Measurements from ENCODE around the gene MYRFL. TPM values are rescaled to one million over a fixed set of nuclear protein-coding genes. Genes with fewer than 3 reads are reported as not detected.

Gene MYRFL
- total RNA-seq, 3 donors from 2014 or later (not counting 1 experiment from before 2014, with no cell fraction given): not detected

DNA sequence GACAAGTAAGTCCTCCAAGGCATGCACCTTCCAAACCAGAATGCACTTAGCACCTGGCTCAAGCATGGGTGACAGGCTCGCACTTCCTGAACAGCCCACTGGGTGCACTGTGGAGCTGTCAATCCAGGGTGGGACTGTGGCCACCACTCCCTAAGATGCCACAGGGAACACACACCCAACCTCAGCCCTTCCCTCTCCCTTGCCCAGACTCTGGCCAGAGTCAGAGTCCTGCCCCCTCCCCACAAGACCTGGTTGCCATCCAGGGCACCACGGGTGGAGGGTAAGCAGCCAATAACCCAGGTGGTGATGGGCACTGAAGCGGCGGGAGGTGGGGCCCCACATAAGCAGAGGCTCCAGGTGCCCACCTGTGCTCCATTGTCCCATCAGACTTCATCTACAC, 160.6 kb downstream of the MYRFL start:
- TF ChIP-seq, protein P1, sequence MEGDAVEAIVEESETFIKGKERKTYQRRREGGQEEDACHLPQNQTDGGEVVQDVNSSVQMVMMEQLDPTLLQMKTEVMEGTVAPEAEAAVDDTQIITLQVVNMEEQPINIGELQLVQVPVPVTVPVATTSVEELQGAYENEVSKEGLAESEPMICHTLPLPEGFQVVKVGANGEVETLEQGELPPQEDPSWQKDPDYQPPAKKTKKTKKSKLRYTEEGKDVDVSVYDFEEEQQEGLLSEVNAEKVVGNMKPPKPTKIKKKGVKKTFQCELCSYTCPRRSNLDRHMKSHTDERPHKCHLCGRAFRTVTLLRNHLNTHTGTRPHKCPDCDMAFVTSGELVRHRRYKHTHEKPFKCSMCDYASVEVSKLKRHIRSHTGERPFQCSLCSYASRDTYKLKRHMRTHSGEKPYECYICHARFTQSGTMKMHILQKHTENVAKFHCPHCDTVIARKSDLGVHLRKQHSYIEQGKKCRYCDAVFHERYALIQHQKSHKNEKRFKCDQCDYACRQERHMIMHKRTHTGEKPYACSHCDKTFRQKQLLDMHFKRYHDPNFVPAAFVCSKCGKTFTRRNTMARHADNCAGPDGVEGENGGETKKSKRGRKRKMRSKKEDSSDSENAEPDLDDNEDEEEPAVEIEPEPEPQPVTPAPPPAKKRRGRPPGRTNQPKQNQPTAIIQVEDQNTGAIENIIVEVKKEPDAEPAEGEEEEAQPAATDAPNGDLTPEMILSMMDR (IDR thresholded peaks at IDR 0.05): peak; percentile 24
- Mint-ChIP-seq H3K36me3 (no peaks in the 10 kb centered on the region), H3K27ac (no peak overlapping the region), H3K4me3 (no peak overlapping the region), H3K4me1 (no peaks in the 10 kb centered on the region), H3K27me3 (ENCODE audit: low read depth in 2 of 2) (peaks cover 2 to 11% of the 10 kb centered on the region in 2 donors), H3K9me3 (no peaks in the 10 kb centered on the region)
- Histone ChIP-seq H3K9me3 (ENCODE audit: control insufficient read depth, insufficient read depth, low read length) (no peaks in the 10 kb centered on the region), H3K27ac (ENCODE audit: low read length) (no peak overlapping the region), H3K27me3 (ENCODE audit: control insufficient read depth, insufficient read depth, low read length) (peaks cover 4% of the 10 kb centered on the region), H3K4me3 (ENCODE audit: low read length) (no peak overlapping the region), H3K4me1 (ENCODE audit: control insufficient read depth, insufficient read depth, low read length) (no peaks in the 10 kb centered on the region), H3K36me3 (ENCODE audit: control insufficient read depth, insufficient read depth, low read length) (no peaks in the 10 kb centered on the region)
- 95% methylated on average over 4 of the region's 4 CpGs for WGBS (ENCODE audit: insufficient coverage)
- peak in 2 of 3 donors; percentile 63 to 75 for ATAC-seq
- peak in 1 of 2 donors; percentile 3 for DNase-seq
- intact Hi-C loops (cut with micrococcal nuclease): no loop called here

DNA sequence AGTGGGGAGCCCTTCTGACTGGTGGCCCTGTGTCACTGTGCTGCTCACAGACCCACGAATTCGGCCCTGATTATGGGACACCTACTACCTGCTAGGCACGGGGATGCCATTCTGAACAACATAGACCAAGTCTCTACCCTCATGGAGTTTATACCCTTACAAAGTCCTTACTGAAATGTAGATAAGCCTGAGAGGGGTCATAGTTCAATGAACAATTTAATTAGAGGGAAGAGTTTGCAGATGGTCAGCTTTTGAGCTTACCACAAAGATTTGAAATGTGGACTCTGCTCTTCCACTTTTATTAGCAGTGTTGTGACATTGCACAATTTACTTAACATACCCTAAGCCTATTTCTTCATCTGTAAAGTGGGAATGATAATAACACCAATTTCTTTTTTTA, 161.1 kb downstream of the MYRFL start:
- Histone ChIP-seq H3K4me1 (ENCODE audit: control insufficient read depth, insufficient read depth, low read length) (no peaks in the 10 kb centered on the region), H3K27ac (ENCODE audit: low read length) (no peak overlapping the region), H3K27me3 (ENCODE audit: control insufficient read depth, insufficient read depth, low read length) (peaks cover 4% of the 10 kb centered on the region), H3K9me3 (ENCODE audit: control insufficient read depth, insufficient read depth, low read length) (no peaks in the 10 kb centered on the region), H3K36me3 (ENCODE audit: control insufficient read depth, insufficient read depth, low read length) (no peaks in the 10 kb centered on the region), H3K4me3 (ENCODE audit: low read length) (no peak overlapping the region)
- Mint-ChIP-seq H3K4me3 (no peak overlapping the region), H3K27ac (no peak overlapping the region), H3K36me3 (no peaks in the 10 kb centered on the region), H3K27me3 (ENCODE audit: low read depth in 2 of 2) (peaks cover under 1 to 15% of the 10 kb centered on the region in 2 donors), H3K4me1 (no peaks in the 10 kb centered on the region), H3K9me3 (no peaks in the 10 kb centered on the region)
- intact Hi-C loops (cut with micrococcal nuclease): no loop called here
- ATAC-seq: no peak
- no peak for DNase-seq
- WGBS (ENCODE audit: insufficient coverage): 76% methylated on average over 3 of the region's 3 CpGs
- TF ChIP-seq, protein P1 (IDR thresholded peaks at IDR 0.05): no peak

DNA sequence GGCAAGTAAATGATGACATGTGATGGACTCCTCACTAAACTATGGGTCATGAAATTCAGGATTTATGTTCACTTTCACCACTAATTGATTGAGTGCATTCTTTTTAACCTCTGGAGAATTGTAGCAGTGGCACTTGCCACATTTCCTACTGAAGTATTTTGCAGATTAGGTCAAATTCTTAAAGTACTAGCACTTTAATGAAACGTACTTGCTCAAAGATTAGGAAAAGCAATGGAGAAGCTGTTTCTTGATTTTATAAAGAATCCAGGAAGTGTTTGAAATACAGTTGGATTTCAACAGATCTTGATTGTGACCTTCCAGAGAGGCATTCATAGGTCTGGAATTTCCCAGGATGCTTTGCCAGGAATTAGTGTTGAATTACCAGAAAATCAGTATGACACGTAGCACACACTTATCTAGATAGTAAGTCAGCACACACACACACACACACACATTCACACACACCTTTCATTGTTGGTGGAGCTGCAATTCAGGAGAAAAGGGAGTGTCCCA, 162.6 kb downstream of the MYRFL start:
- WGBS (ENCODE audit: insufficient coverage): 64% methylated on average over 2 of the region's 2 CpGs
- DNase-seq (no peak), ATAC-seq (no peak)
- H3K36me3 Mint-ChIP-seq: no peaks in the 10 kb centered on the region
- Histone ChIP-seq H3K27ac (ENCODE audit: low read length) (no peak overlapping the region), H3K4me1 (ENCODE audit: control insufficient read depth, insufficient read depth, low read length) (no peaks in the 10 kb centered on the region), H3K4me3 (ENCODE audit: low read length) (no peak overlapping the region), H3K36me3 (ENCODE audit: control insufficient read depth, insufficient read depth, low read length) (no peaks in the 10 kb centered on the region), H3K27me3 (ENCODE audit: control insufficient read depth, insufficient read depth, low read length) (peaks cover 2% of the 10 kb centered on the region), H3K9me3 (ENCODE audit: control insufficient read depth, insufficient read depth, low read length) (no peaks in the 10 kb centered on the region)
- peaks cover 0 to 15% of the 10 kb centered on the region in 2 donors for H3K27me3 Mint-ChIP-seq (ENCODE audit: low read depth in 2 of 2)
- H3K4me3 Mint-ChIP-seq: no peak overlapping the region
- H3K9me3 Mint-ChIP-seq: no peaks in the 10 kb centered on the region
- no peak overlapping the region for H3K27ac Mint-ChIP-seq
- intact Hi-C loops (cut with micrococcal nuclease): no loop called here
- TF ChIP-seq, protein P1 (IDR thresholded peaks at IDR 0.05): no peak
- no peaks in the 10 kb centered on the region for H3K4me1 Mint-ChIP-seq

All from natural killer cell (primary cell).